Stimulated activated CD4-positive, alpha-beta T cell treated with anti-CD3 and anti-CD28 coated beads, Interleukin-15, amount 100 ng/mL, for 1 hour (primary cell): Measurements from ENCODE around the gene STX1A.
"Not testable (repeated sequence)": the region's sequence is repeated elsewhere in the genome, so short reads cannot be mapped to it uniquely, and the experiment has no call there.

Experiments used
- DNase-seq, 2 donors: peaks; one replicate each; pipeline ENCODE4 v3.0.0-alpha.2; 2020; ENCODE audit warnings: low read depth in 1 of 2, low spot score in 1 of 2

Gene STX1A

GRCh38 chr7:73683788-73684693 lies 35.4 kb downstream of the STX1A start:
- no peak for DNase-seq

DNA sequence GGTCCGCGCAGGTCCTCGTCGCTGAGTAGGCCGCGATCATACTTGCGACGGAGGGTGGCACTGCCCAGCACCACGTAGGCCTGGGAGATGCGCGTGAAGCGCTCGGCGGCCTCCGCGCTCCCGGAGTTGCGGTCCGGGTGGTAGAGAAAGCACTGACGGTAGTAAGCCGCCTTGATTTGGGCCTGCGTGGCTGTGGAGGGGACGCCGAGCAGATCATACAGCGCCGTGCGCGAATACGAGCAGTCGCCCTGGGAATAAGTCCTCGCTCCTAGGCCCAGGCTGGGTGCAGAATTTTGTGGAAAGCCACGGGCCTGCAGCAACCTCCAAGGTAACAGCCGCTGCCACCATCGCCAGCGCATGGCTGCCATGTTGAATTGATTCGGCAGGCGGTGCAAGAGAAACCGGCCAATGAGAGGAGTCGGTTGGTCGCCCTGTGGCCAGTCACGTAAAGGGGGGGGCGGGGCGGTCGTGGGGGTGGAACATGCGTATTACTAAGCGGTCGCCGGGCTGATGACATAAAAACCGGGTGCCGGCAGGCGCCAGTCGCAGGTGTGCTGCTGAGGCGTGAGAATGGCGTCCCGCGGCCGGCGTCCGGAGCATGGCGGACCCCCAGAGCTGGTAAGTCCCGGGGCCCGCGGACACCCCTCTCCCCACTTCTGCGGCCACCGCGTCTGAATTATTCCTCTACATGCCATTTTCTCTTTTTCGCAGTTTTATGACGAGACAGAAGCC lies 36.2 kb downstream of the STX1A start, which contains the start of the genes BUD23 and DNAJC30:
TSS of gene BUD23 (plus strand) at position 542 of the 732 bp plus-strand sequence. CDS start at position 571, 29 bp downstream.
TSS of gene DNAJC30 (minus strand) at position 398 of the 732 bp plus-strand sequence. CDS start at position 368, 30 bp downstream.
- DNase-seq = peak; percentile 89 to 94

GRCh38 chr7:73682745-73683055 lies 36.8 kb downstream of the STX1A start:
- no peak for DNase-seq

DNA sequence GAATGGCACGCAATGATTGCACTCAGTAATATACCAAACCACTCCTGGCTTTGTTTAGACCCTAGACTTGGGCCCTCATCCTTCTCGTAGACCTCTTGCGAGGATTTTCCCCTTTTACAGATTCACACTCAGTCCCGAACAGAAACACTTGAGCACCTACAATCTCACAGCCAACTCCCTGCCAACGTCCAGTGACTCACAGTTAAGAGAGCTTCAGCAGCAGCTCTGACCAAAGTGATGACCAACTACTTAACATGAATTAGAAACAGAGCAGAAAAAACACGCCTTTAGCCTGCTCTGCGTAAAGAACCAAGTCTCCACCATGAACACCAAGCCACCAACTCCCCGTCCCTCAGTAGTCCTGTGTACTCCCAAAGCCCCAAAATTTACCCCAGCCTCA lies 38.4 kb downstream of the STX1A start:
- DNase-seq = no peak

GRCh38 chr7:73680501-73680900 lies 39.0 kb downstream of the STX1A start:
- no peak for DNase-seq

GRCh38 chr7:73679709-73680108 lies 39.8 kb downstream of the STX1A start:
- no peak for DNase-seq

DNA sequence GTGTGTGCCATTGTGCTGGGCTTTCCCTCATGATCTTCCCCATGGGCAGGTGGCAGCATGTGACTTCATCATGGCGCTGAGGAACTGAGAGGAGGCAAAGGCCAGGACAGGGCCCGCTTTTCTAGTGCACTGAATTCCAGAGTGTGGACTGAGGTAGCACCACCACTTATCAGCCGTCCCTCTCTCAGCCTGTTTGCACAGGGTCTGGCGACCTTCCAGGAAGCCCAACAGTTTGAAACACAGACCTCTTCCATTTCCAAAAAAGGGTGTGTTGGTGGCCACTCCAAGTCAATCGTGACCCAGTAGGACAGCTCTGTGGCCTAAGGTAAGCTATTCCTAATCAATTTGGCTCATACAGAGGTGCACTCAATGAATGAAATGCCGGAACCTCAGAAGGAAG lies 40.6 kb downstream of the STX1A start:
- DNase-seq = no peak

DNA sequence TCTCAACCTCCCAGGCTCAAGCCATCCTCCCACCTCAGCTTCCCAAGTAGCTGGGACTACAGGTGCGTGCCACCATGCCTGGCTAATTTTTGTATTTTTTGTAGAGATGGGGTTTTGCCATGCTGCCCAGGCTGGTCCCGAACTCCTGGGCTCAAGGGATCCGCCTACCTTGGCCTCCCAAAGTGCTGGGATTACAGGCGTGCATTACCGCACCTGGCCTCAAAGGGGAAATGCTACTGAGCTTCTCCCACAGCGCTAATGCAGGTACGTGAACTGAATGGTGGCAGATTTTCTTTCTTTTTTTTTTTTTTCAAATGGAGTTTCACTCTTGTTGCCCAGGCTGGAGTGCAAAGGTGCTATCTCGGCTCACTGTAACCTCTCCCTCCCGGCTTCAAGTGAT lies 43.4 kb downstream of the STX1A start:
- DNase-seq = not testable (repeated sequence)

DNA sequence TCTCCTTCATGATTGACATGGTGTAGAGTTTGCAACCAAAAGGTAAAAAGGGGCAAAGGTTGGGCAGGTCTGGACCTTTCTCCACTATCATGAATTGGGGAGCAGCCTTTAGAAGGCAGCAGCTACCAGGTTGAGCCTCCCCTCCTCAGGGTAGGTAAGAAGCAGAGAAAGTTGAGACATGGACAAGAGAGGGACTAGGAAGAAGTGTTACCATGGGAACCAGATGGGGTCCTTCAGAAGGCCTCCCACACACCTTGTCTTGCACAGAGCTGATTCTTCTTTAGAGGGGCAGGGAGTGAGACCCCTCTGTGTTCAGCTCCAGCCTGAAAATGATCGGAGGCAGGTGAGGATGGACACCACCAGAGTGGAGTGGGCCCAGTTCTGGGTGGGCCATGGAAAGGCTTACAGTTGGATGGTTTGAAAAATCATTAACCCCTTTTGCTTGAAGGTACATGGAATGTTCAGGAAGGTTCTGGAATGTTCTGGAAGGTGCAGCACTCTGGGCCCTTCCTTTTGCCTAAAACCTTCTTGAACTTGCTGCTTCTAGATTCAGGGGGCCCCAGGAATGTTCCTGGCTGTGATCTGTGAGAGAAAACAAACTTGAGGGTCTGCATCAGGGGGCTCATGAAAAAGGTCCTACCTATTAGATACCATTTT lies 44.9 kb downstream of the STX1A start:
- DNase-seq = no peak

DNA sequence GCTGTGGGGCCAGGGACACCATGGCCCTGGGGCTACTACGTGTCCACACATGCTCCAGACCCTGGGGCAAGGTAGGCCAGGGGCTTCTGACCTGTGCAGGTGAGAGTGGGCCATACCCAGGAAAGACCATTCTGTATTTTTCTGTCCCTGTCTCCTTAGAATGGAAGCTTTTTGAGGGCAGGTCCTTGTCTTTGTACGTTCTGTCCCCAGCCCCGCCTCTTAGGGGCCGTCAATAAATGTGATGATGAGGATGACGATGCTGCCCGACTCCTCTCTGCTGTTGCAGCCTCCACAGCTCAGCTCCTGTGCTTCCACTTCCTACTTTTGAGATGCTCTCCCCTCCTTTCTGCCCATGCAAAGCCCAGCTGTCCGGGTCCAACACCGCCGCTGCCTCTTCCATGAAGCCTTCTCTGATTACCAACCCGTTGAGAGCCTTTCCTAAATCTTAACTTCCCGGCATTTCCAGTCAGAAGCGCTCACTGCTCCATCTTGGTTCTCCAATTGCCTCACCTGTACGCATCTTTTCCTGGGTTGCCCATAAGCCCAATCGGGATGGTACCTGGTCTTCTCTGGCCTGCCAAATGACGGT lies 47.5 kb downstream of the STX1A start:
- DNase-seq = no peak

- no peak for DNase-seq
These were observed 48.2 kb downstream of the STX1A start for GRCh38 chr7:73671322-73671661.

- no peak for DNase-seq
These were observed 49.5 kb downstream of the STX1A start for GRCh38 chr7:73669858-73670385.

DNA sequence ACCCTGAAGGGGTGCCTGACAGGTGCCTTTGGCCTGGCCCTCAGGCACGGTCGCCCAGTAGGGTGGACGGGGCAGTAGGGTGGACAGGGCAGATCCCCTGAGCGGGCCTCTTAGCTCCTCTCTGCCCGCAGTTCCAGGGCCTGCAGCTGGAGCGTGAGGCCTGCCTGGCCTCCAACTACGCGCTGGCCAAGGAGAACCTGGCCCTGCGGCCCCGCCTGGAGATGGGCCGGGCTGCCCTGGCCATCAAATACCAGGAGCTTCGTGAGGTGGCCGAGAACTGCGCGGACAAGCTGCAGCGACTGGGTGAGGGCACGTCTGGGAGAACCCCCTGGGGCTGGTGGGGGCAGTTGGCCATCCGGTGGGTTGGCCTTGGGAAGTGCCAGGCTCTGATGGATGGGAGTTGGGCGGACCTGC lies 50.2 kb downstream of the STX1A start:
- no peak for DNase-seq

- DNase-seq = no peak
These were observed 50.6 kb downstream of the STX1A start for GRCh38 chr7:73668886-73669230.

DNA sequence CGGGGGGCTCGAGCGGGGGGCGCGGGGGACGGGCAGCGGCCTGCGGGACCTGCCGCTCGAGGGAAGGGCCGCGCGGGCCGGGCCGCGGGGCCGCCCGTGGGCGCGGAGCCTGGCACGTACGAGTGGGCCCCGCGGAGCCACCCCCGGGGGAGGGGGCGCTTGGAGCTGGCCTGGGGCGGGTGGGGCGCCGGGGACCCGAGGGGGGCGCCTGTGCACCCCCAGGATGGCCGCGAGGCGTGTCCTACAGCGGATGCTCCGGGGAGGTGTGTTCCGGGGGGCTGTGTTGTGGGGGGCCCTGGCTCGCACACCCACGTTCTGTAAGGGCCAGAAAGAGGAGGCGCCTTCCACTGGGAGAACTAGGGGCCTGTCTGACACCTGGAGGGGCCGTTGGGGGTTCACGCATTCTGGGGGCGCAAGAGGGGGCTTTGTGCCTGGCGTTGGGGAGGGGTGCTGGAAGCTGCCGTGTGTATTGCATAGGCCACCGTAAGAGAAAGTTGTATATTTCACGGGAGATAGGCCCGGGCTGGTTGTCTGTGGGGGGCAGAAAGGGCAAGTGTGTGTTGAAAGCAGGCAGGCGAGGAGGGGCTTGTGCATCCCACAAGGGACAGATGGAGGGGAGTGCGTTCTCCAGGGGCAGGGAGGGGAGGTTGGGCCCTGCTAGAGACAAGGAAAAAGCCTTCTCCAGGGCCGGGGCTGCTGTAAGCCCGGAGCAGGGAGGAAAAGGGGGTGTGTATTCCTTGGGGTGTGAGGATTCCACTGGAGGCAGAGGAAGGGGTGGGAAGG lies 51.2 kb downstream of the STX1A start:
- DNase-seq = no peak

- peak; percentile 91 to 93 for DNase-seq
These were observed 51.9 kb downstream of the STX1A start, which contains the start of gene VPS37D for GRCh38 chr7:73667344-73668102. TSS of gene VPS37D (plus strand) at chr7:73667831. CDS start at chr7:73667959, 128 bp downstream.

GRCh38 chr7:73663033-73663432 lies 56.4 kb downstream of the STX1A start:
- no peak for DNase-seq

DNA sequence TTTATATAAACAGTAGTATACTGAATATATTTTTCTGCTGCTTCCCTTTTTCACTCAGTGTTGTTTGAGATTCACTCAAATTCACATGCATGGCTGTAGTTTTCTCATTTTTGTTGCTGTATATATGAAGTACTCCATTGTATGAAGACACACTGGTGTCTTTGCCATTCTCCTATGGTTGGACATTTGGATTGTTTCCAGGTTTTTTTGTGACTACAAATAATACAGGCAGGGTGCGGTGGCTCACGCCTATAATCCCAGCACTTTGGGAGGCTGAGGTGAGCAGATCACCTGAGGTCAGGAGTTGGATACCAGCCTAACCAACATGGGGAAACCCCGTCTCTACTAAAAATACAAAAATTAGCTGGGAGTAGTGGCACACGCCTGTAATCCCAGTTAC lies 58.9 kb downstream of the STX1A start:
- not testable (repeated sequence) for DNase-seq

DNA sequence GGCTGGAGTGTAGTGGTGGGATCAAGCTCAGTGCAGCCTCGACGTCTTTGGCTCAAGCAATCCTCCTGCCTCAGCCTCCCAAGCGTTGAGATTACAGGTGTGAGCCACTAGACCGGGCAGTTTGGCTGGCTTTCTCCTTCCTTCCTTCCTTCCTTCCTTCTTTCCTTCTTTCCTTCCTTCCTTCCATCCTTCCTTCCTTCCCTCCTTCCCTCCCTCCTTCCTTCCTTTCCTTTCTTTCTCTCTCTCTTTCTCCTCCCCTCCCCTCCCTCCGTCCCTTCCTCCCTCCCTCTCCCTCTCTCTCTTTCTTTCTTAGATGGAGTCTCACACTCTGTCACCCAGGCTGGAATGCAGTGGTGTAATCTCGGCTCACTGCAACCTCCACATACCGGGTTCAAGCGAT lies 59.5 kb downstream of the STX1A start:
- no peak for DNase-seq

GRCh38 chr7:73655309-73655708 lies 64.2 kb downstream of the STX1A start:
- not testable (repeated sequence) for DNase-seq
